Measurements from ENCODE around the gene SPTB. TPM values are rescaled to one million over a fixed set of nuclear protein-coding genes. Genes with fewer than 3 reads are reported as not detected.
A peak's percentile ranks its signal among the peaks of the same experiment; 100 is the strongest.

SPTB gene
- total RNA-seq, 1 donor from 2014 or later = 0.98 TPM

GRCh38 chr14:64912261-64912660 is 32.6 kb upstream of the SPTB start:
- Histone ChIP-seq H3K27me3 (no peaks in the 10 kb centered on the region), H3K9me3 (no peaks in the 10 kb centered on the region), H3K27ac (no peak overlapping the region), H3K4me1 (peaks cover 29% of the 10 kb centered on the region), H3K4me3 (no peak overlapping the region), H3K36me3 (no peaks in the 10 kb centered on the region)
- intact Hi-C loops (cut with DNase I) = no loop called here
- TF ChIP-seq, protein P1, sequence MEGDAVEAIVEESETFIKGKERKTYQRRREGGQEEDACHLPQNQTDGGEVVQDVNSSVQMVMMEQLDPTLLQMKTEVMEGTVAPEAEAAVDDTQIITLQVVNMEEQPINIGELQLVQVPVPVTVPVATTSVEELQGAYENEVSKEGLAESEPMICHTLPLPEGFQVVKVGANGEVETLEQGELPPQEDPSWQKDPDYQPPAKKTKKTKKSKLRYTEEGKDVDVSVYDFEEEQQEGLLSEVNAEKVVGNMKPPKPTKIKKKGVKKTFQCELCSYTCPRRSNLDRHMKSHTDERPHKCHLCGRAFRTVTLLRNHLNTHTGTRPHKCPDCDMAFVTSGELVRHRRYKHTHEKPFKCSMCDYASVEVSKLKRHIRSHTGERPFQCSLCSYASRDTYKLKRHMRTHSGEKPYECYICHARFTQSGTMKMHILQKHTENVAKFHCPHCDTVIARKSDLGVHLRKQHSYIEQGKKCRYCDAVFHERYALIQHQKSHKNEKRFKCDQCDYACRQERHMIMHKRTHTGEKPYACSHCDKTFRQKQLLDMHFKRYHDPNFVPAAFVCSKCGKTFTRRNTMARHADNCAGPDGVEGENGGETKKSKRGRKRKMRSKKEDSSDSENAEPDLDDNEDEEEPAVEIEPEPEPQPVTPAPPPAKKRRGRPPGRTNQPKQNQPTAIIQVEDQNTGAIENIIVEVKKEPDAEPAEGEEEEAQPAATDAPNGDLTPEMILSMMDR (IDR thresholded peaks at IDR 0.05) = no peak
- TF ChIP-seq POLR2A (IDR thresholded peaks at IDR 0.05) (no peak), POLR2AphosphoS5 (IDR thresholded peaks at IDR 0.05; ENCODE audit: insufficient read depth in 1 of 2, low read depth in 1 of 2) (no peak)
- DNase-seq (ENCODE audit: extremely low spot score in 2 of 2) = no peak

DNA sequence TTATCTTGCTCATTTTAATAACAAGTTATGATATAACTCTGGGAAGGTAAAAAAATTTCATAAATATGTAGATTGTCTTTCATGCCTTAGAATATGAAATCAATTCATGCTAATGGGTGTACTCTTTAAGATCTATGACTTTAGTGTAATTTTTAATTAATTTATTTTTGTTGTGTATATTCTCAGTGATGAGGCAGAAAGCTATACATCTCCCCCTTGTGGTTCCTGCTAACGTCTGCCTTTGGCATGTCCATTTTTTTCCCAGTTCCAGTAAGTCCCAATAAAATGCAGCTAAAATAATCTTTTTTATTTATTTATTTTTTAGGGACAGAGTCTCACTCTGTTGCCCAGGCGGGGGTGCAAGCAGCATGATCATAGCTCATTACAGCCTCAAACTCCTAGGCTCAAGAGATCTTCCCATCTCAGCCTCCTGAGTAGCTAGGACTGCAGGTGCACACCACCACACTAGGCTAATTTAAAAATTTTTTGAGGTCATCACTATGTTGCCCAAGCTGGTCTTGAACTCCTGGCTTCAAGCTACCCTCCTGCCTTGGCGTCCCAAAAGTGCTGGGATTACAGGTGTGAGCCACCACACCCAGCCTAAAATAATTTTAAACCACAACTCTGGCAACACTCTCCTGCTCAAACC is 31.3 kb upstream of the SPTB start:
- peaks cover 16% of the 10 kb centered on the region for H3K4me1 ChIP-seq
- no peak for DNase-seq (ENCODE audit: extremely low spot score in 2 of 2)
- H3K36me3 ChIP-seq = no peaks in the 10 kb centered on the region
- no peak overlapping the region for H3K27ac ChIP-seq
- H3K27me3 ChIP-seq = no peaks in the 10 kb centered on the region
- H3K9me3 ChIP-seq = no peaks in the 10 kb centered on the region
- no peak for TF ChIP-seq POLR2A (IDR thresholded peaks at IDR 0.05)
- TF ChIP-seq, protein P1 (IDR thresholded peaks at IDR 0.05) = peak in 1 of 3 experiments; percentile 19
- TF ChIP-seq POLR2AphosphoS5 (IDR thresholded peaks at IDR 0.05; ENCODE audit: insufficient read depth in 1 of 2, low read depth in 1 of 2) = no peak
- intact Hi-C loops (cut with DNase I) = no loop called here
- H3K4me3 ChIP-seq = no peak overlapping the region

- H3K4me1 ChIP-seq = peaks cover 4% of the 10 kb centered on the region
- H3K27me3 ChIP-seq = no peaks in the 10 kb centered on the region
- H3K4me3 ChIP-seq = no peak overlapping the region
- intact Hi-C loops (cut with DNase I) = no loop called here
- H3K36me3 ChIP-seq = no peaks in the 10 kb centered on the region
- H3K9me3 ChIP-seq = no peaks in the 10 kb centered on the region
- no peak overlapping the region for H3K27ac ChIP-seq
- no peak for DNase-seq (ENCODE audit: extremely low spot score in 2 of 2)
- TF ChIP-seq POLR2A (IDR thresholded peaks at IDR 0.05) = no peak
- TF ChIP-seq, protein P1 (IDR thresholded peaks at IDR 0.05) = no peak
- no peak for TF ChIP-seq POLR2AphosphoS5 (IDR thresholded peaks at IDR 0.05; ENCODE audit: insufficient read depth in 1 of 2, low read depth in 1 of 2)
Measured at GRCh38 chr14:64906022-64906421, 26.3 kb upstream of the SPTB start.

DNA sequence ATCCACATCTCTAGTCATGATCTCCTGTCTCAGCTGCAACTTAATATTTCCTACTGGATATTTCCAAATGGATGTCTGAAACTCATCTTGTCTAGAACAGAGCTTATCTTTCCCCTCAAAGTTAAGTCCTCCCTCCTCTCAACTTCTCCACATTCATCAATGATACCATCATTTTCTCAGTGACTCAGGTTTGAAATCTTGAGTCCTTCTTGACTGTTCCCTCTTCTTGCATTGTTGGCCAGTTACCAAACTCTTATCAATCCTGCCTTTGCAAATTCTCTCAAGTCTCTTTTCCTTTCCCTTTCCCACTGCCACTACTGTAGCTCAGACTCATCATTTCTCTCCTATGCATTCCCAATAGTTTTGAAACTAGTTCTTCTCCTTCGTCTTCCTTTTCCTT is 20.3 kb upstream of the SPTB start:
- no peak for TF ChIP-seq POLR2AphosphoS5 (IDR thresholded peaks at IDR 0.05; ENCODE audit: insufficient read depth in 1 of 2, low read depth in 1 of 2)
- TF ChIP-seq POLR2A (IDR thresholded peaks at IDR 0.05) = no peak
- TF ChIP-seq, protein P1 (IDR thresholded peaks at IDR 0.05) = no peak
- no peak overlapping the region for H3K27ac ChIP-seq
- H3K4me3 ChIP-seq = no peak overlapping the region
- intact Hi-C loops (cut with DNase I) = no loop called here
- DNase-seq (ENCODE audit: extremely low spot score in 2 of 2) = no peak
- no peaks in the 10 kb centered on the region for H3K36me3 ChIP-seq
- H3K4me1 ChIP-seq = no peaks in the 10 kb centered on the region
- no peaks in the 10 kb centered on the region for H3K9me3 ChIP-seq
- no peaks in the 10 kb centered on the region for H3K27me3 ChIP-seq

- H3K27ac ChIP-seq = no peak overlapping the region
- intact Hi-C loops (cut with DNase I) = no loop called here
- H3K36me3 ChIP-seq = no peaks in the 10 kb centered on the region
- no peaks in the 10 kb centered on the region for H3K4me1 ChIP-seq
- H3K27me3 ChIP-seq = no peaks in the 10 kb centered on the region
- TF ChIP-seq, protein P1 (IDR thresholded peaks at IDR 0.05) = peak in 2 of 3 experiments; percentile 27 to 36
- TF ChIP-seq POLR2A (IDR thresholded peaks at IDR 0.05) = no peak
- DNase-seq (ENCODE audit: extremely low spot score in 2 of 2) = no peak
- H3K4me3 ChIP-seq = no peak overlapping the region
- H3K9me3 ChIP-seq = no peaks in the 10 kb centered on the region
Measured at GRCh38 chr14:64891839-64892375, 12.2 kb upstream of the SPTB start.
